Left kidney (tissue), 2 donors: Measurements from ENCODE around the gene UBE2C. TPM values are rescaled to one million over a fixed set of nuclear protein-coding genes. Genes with fewer than 3 reads are reported as not detected.
"Not testable (repeated sequence)": the region's sequence is repeated elsewhere in the genome, so short reads cannot be mapped to it uniquely, and the experiment has no call there.

Source experiments
- DNase-seq: peaks from one replicate; pipeline ENCODE4 v3.0.0-alpha.2; 2013
- polyA plus RNA-seq: library from polyadenylated mRNA; unstranded; fragments of 120-200 nt; gene quantifications from one replicate; pipeline ENCODE4 v1.2.1, GENCODE V29; 2013; ENCODE audit not compliant: insufficient read length

The UBE2C gene
- polyA plus RNA-seq, 1 donor: 84.4 TPM

GRCh38 chr20:45829673-45830106, 17.2 kb downstream of the UBE2C start:
- DNase-seq: not testable (repeated sequence)

GRCh38 chr20:45832619-45833018, 20.2 kb downstream of the UBE2C start:
- DNase-seq: no peak

GRCh38 chr20:45833030-45833882, 20.8 kb downstream of the UBE2C start, which contains the start of gene SNX21:
SNX21 (plus strand) TSS chr20:45833799; CDS start chr20:45833920, 121 bp downstream.
- DNase-seq: peak; percentile 80

- peak; percentile 73 for DNase-seq
Observed at GRCh38 chr20:45833883-45834796, 21.7 kb downstream of the UBE2C start.

- DNase-seq: no peak
Observed at GRCh38 chr20:45834797-45835161, 22.3 kb downstream of the UBE2C start.

GRCh38 chr20:45835329-45835765, 22.9 kb downstream of the UBE2C start:
- DNase-seq: no peak

GRCh38 chr20:45835825-45836224, 23.4 kb downstream of the UBE2C start:
- no peak for DNase-seq

GRCh38 chr20:45836841-45837240, 24.4 kb downstream of the UBE2C start:
- no peak for DNase-seq

GRCh38 chr20:45840700-45841198, 28.3 kb downstream of the UBE2C start:
- DNase-seq: no peak

GRCh38 chr20:45841407-45842129, 29.1 kb downstream of the UBE2C start:
- DNase-seq: no peak

- DNase-seq: no peak
Observed at GRCh38 chr20:45842169-45842812, 29.8 kb downstream of the UBE2C start.

GRCh38 chr20:45843506-45843905, 31.1 kb downstream of the UBE2C start:
- no peak for DNase-seq

- DNase-seq: no peak
Observed at GRCh38 chr20:45845452-45845851, 33.0 kb downstream of the UBE2C start.

GRCh38 chr20:45848421-45848820, 36.0 kb downstream of the UBE2C start:
- no peak for DNase-seq

- DNase-seq: no peak
Observed at GRCh38 chr20:45848969-45849582, 36.6 kb downstream of the UBE2C start.

GRCh38 chr20:45850238-45850637, 37.8 kb downstream of the UBE2C start:
- DNase-seq: no peak

GRCh38 chr20:45850926-45851325, 38.5 kb downstream of the UBE2C start:
- DNase-seq: no peak

GRCh38 chr20:45851501-45851900, 39.1 kb downstream of the UBE2C start:
- no peak for DNase-seq

- no peak for DNase-seq
Observed at GRCh38 chr20:45852326-45852725, 39.9 kb downstream of the UBE2C start.

- DNase-seq: no peak
Observed at GRCh38 chr20:45853484-45853883, 41.0 kb downstream of the UBE2C start.
